HepG2 (cell line): ENCODE data around the gene CENPP. TPM values are rescaled to one million over a fixed set of nuclear protein-coding genes. Genes with fewer than 3 reads are reported as not detected.

ENCODE experiments used
- ATAC-seq: fragments of 200-7000 bp; cut with Tn5 transposase; 3 replicates; pipeline ENCODE4 v1.9.1; 2020; ENCODE audit warnings: mild to moderate bottlenecking, moderate library complexity
- BruUV-seq: library from RNA; stranded (reverse); fragments of 400-500 nt; replicated peaks from 2 replicates; lab custom pipeline; 2021; lab: Mats Ljungman, UMichigan
- CTCF ChIA-PET: fragments of 300-600 bp; formaldehyde crosslinking; extraction: SDS; loops from one replicate; lab custom pipeline; 2021; ENCODE audit warnings: low total read pairs, inconsistent platforms, low intra/inter-chr PET ratio; lab: Yijun Ruan, JAX
- POLR2A ChIA-PET: fragments of 350-600 bp; sonication (Branson Sonifier 250); formaldehyde crosslinking; loops from one replicate; lab custom pipeline; 2020; ENCODE audit warnings: antibody characterized with exemption, inconsistent platforms; lab: Yijun Ruan, JAX
- DNase-seq: peaks from one replicate; pipeline ENCODE4 v3.0.0-alpha.2; 2015; ENCODE audit warnings: low spot score
- FAIRE-seq: peaks from 3 replicates; lab custom pipeline; 2011; peaks lifted over from hg19 to GRCh38; lab: Jason Lieb, UNC
- H2AFZ ChIP-seq: one replicate; pipeline ENCODE4 v1.6.1; 2011; ENCODE audit warnings: low read length, inconsistent platforms
- H3K27ac ChIP-seq: fragments of 300-600 bp; 3 replicates; pipeline ENCODE4 v1.8.0; 2011; ENCODE audit warnings: mixed run types, mild to moderate bottlenecking, mixed read lengths, low read length, inconsistent platforms; ENCODE audit not compliant: insufficient read depth; ENCODE audit errors: extremely low read length
- H3K27me3 ChIP-seq, 2 experiments: fragments of 200-600 bp in 1 of 2; 2 replicates in 1 of 2; 3 replicates in 1 of 2; pipeline versions ENCODE4 v1.6.0 to v1.8.0; 2011; ENCODE audit warnings: low read length in 2 of 2, mild to moderate bottlenecking in 2 of 2, moderate library complexity in 2 of 2, inconsistent platforms in 1 of 2; ENCODE audit not compliant: insufficient read depth in 2 of 2, control insufficient read depth in 1 of 2
- H3K36me3 ChIP-seq, 2 experiments: fragments of 200-600 bp in 1 of 2; replicated peaks in 1 of 2; 2 replicates in 1 of 2; 3 replicates in 1 of 2; pipeline versions ENCODE4 v1.5.1 to v1.8.0; 2011; ENCODE audit warnings: low read length in 2 of 2, inconsistent platforms in 1 of 2; ENCODE audit not compliant: insufficient read depth in 2 of 2, control insufficient read depth in 1 of 2
- H3K4me1 ChIP-seq: 2 replicates; pipeline ENCODE4 v1.5.1; 2012; ENCODE audit warnings: low read length, inconsistent platforms; ENCODE audit not compliant: insufficient read depth
- H3K4me2 ChIP-seq: 2 replicates; pipeline ENCODE4 v1.6.0; 2011; ENCODE audit warnings: low read depth, low read length, inconsistent platforms
- H3K4me3 ChIP-seq, 3 experiments: fragments of 200-600 bp in 1 of 3; sonication (generic), shearing (Covaris generic) in 1 of 3; replicated peaks in 1 of 3; 2 replicates each; pipeline ENCODE4 v1.5.1; 2011 to 2016; ENCODE audit warnings: low read length in 3 of 3, inconsistent platforms in 2 of 3, low read depth in 2 of 3, mild to moderate bottlenecking in 2 of 3, control low read depth in 1 of 3, mixed read lengths in 1 of 3; ENCODE audit not compliant: insufficient read depth in 1 of 3
- H3K79me2 ChIP-seq: one replicate; pipeline ENCODE4 v1.6.1; 2011; ENCODE audit warnings: low read length, inconsistent platforms; ENCODE audit not compliant: insufficient read depth
- H3K9ac ChIP-seq: 2 replicates; pipeline ENCODE4 v1.6.0; 2011; ENCODE audit warnings: mild to moderate bottlenecking, low read depth, low read length, inconsistent platforms; ENCODE audit not compliant: insufficient read depth
- H3K9me3 ChIP-seq: 2 replicates; pipeline ENCODE4 v1.5.1; 2012; ENCODE audit warnings: mild to moderate bottlenecking, low read length
- H4K20me1 ChIP-seq: 2 replicates; pipeline ENCODE4 v1.6.0; 2011; ENCODE audit warnings: inconsistent platforms, mild to moderate bottlenecking, low read length, moderate library complexity; ENCODE audit not compliant: insufficient read depth
- ADNP ChIP-seq: sonication (generic); formaldehyde crosslinking; IDR thresholded peaks from 2 replicates; pipeline ENCODE4 v1.4.0; 2020; ENCODE audit warnings: missing genetic modification reagents
- CBX2 ChIP-seq, 2 experiments: fragments of 200-600 bp in 1 of 2; sonication (generic); formaldehyde crosslinking in 1 of 2; IDR thresholded peaks; 2 replicates each; pipeline versions ENCODE4 v1.7.0 to v1.8.1; 2018 to 2022; ENCODE audit warnings: low read depth in 2 of 2, low read length in 1 of 2, mild to moderate bottlenecking in 1 of 2, missing genetic modification reagents in 1 of 2
- FOXA1 ChIP-seq, 2 experiments: fragments of 450-650 bp in 1 of 2; sonication (generic) in 1 of 2; formaldehyde crosslinking in 1 of 2; IDR thresholded peaks; 2 replicates each; pipeline versions ENCODE4 v1.4.0 to v1.6.1; 2016 to 2020; ENCODE audit warnings: missing genetic modification reagents in 1 of 2
- HOXA5 ChIP-seq: sonication (generic); formaldehyde crosslinking; IDR thresholded peaks from 2 replicates; pipeline ENCODE4 v1.4.0; 2020; ENCODE audit warnings: missing genetic modification reagents
- NCOA1 ChIP-seq: sonication (generic); formaldehyde crosslinking; IDR thresholded peaks from 2 replicates; pipeline ENCODE4 v1.9.0; 2021; ENCODE audit warnings: missing genetic modification reagents
- NCOR1 ChIP-seq: fragments of 200-600 bp; sonication (generic); IDR thresholded peaks from 2 replicates; pipeline ENCODE4 v1.7.0; 2017; ENCODE audit warnings: antibody characterized with exemption, low read length, borderline replicate concordance
- SIN3A ChIP-seq: IDR thresholded peaks from 2 replicates; pipeline ENCODE4 v1.6.1; 2011; ENCODE audit warnings: low read depth, mild to moderate bottlenecking, control low read depth, low read length, borderline replicate concordance
- SMAD9 ChIP-seq: sonication (generic); formaldehyde crosslinking; IDR thresholded peaks from 2 replicates; pipeline ENCODE4 v1.5.1; 2020; ENCODE audit warnings: mild to moderate bottlenecking, missing genetic modification reagents
- SMARCE1 ChIP-seq: fragments of 450-650 bp; IDR thresholded peaks from 2 replicates; pipeline ENCODE4 v1.6.1; 2017; ENCODE audit warnings: borderline replicate concordance
- SMC3 ChIP-seq: IDR thresholded peaks from 2 replicates; pipeline ENCODE4 v1.6.1; 2011; ENCODE audit warnings: low read length, improper control_type of control experiment
- TGIF2 ChIP-seq: IDR thresholded peaks from 2 replicates; pipeline ENCODE4 v1.6.1; 2016; ENCODE audit warnings: control low read depth, missing compliant biosample characterization
- ZNF331 ChIP-seq: sonication (generic); formaldehyde crosslinking; IDR thresholded peaks from 2 replicates; pipeline ENCODE4 v1.4.0; 2020; ENCODE audit warnings: missing genetic modification reagents
- ZNF383 ChIP-seq: sonication (generic); formaldehyde crosslinking; IDR thresholded peaks from 2 replicates; pipeline ENCODE4 v1.4.0; 2020; ENCODE audit warnings: missing genetic modification reagents, mild to moderate bottlenecking, borderline replicate concordance
- ZNF431 ChIP-seq: sonication (generic); formaldehyde crosslinking; IDR thresholded peaks from 2 replicates; pipeline ENCODE4 v1.9.0; 2022; ENCODE audit warnings: missing genetic modification reagents, low read depth, mild to moderate bottlenecking, borderline replicate concordance
- ZNF556 ChIP-seq: sonication (generic); formaldehyde crosslinking; IDR thresholded peaks from 2 replicates; pipeline ENCODE4 v1.4.0; 2020; ENCODE audit warnings: mild to moderate bottlenecking, missing genetic modification reagents, borderline replicate concordance
- WGBS: methylation state at CpG from one replicate; pipeline ENCODE4 v1.1.6; 2017; ENCODE audit warnings: low lambda C conversion rate; 5-methylcytosine and 5-hydroxymethylcytosine counted together
- in situ Hi-C: cut with HindIII; loops from 2 replicates; pipeline ENCODE4 v1.10.0; 2017; ENCODE audit warnings: low pct_unique_long_range_greater_than_20kb; ENCODE audit not compliant: extremely low pct_ligation_motif_present
- intact Hi-C: fragments of 100-400 bp; cut with micrococcal nuclease; formaldehyde crosslinking; loops from one replicate; pipeline ENCODE4 v1.10.0; 2022; ENCODE audit not compliant: unreplicated experiment
- polyA plus RNA-seq, 8 experiments: library from polyadenylated mRNA; depleted of rRNA in 3 of 8; stranded (reverse) in 7 of 8; unstranded in 1 of 8; fragments of >200 nt; fragmentation: Illumina TruSeq in 4 of 8; extraction: Trizol in 4 of 8; gene quantifications; 2 replicates each; pipeline versions ENCODE4 v1.2.1 to v1.2.3, GENCODE V29; 2011 to 2016; ENCODE audit warnings: low read depth in 4 of 8, missing spikeins in 1 of 8, mixed read lengths in 1 of 8; ENCODE audit not compliant: insufficient read depth in 1 of 8
- total RNA-seq, 5 experiments: library from RNA; depleted of rRNA; stranded (reverse); fragments of >200 nt; fragmentation: Illumina TruSeq; extraction: Trizol; gene quantifications; 2 replicates each; pipeline ENCODE4 v1.2.3, GENCODE V29; 2016; ENCODE audit warnings: low read depth in 1 of 5
- TF ChIP-seq, protein P1 (sequence below): sonication (generic); formaldehyde crosslinking; conservative IDR thresholded peaks from 2 replicates; pipeline ENCODE4 v1.8.0; 2022; ENCODE audit warnings: low read depth, missing genetic modification reagents
- TF ChIP-seq, protein P2 (sequence below): sonication (generic); formaldehyde crosslinking; IDR thresholded peaks from 2 replicates; pipeline ENCODE4 v1.4.0; 2020; ENCODE audit warnings: missing genetic modification reagents
- TF ChIP-seq, protein P3 (sequence below): conservative IDR thresholded peaks from 2 replicates; pipeline ENCODE4 v1.6.1; 2018; ENCODE audit warnings: missing genetic modification reagents
- TF ChIP-seq, protein P4 (sequence below): sonication (generic); formaldehyde crosslinking; IDR thresholded peaks from 2 replicates; pipeline ENCODE4 v1.8.0; 2022; ENCODE audit warnings: low read depth, missing genetic modification reagents

CENPP gene
- total and polyA plus RNA-seq, 2 of the 13 experiments (the other 11 are each of a cell fraction or from before 2014, with no cell fraction given): 2.0 to 11.4 TPM

DNA sequence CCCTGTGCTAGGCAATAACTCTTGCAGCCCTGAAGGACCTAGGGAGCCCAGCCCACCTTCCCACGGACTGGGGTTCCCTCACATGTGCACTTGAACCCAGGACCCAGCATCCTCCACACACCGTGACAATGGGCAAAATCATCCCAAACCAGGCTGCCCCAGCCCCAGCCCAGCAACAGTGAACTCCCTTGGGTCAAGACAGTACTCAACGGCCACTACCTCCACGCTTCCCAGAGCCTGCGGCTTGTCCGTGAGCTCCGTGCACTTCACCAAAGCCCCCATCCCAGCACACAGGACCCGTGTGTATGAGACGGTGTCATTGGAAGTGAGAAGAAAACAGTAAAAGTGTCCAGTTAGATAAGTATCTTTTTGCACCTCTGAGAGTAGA, 288.4 kb downstream of the CENPP start:
- no peaks in the 10 kb centered on the region for H3K79me2 ChIP-seq
- WGBS: 99% methylated on average over 7 of the region's 9 CpGs
- no peak overlapping the region for H3K4me2 ChIP-seq
- POLR2A ChIA-PET: no interaction called here
- no peak for DNase-seq
- no peak overlapping the region for H3K4me3 ChIP-seq
- in situ Hi-C loops: no loop called here
- H3K36me3 ChIP-seq: peaks cover 2 to 23% of the 10 kb centered on the region in 2 experiments; a peak in 4 of 5 replicates
- H3K9me3 ChIP-seq: no peaks in the 10 kb centered on the region
- TF ChIP-seq HOXA5 (CRISPR knock-in tag) (no peak), NCOR1 (no peak), ZNF383 (CRISPR knock-in tag) (no peak), SMAD9 (CRISPR knock-in tag) (no peak), ZNF431 (CRISPR knock-in tag) (no peak), FOXA1 (IDR thresholded peaks at IDR 0.05) (no peak), FOXA1 (CRISPR knock-in tag; IDR thresholded peaks at IDR 0.05) (no peak), ZNF331 (CRISPR knock-in tag) (no peak), TGIF2 (CRISPR knock-in tag) (no peak), ZNF556 (CRISPR knock-in tag) (no peak), SIN3A (no peak), CBX2 (IDR thresholded peaks at IDR 0.05; ENCODE audit: low read depth, low read length) (no peak), CBX2 (CRISPR knock-in tag; IDR thresholded peaks at IDR 0.05; ENCODE audit: low read depth) (no peak), SMARCE1 (no peak), SMC3 (no peak), ADNP (no peak), NCOA1 (CRISPR knock-in tag) (no peak)
- TF ChIP-seq, protein P1, sequence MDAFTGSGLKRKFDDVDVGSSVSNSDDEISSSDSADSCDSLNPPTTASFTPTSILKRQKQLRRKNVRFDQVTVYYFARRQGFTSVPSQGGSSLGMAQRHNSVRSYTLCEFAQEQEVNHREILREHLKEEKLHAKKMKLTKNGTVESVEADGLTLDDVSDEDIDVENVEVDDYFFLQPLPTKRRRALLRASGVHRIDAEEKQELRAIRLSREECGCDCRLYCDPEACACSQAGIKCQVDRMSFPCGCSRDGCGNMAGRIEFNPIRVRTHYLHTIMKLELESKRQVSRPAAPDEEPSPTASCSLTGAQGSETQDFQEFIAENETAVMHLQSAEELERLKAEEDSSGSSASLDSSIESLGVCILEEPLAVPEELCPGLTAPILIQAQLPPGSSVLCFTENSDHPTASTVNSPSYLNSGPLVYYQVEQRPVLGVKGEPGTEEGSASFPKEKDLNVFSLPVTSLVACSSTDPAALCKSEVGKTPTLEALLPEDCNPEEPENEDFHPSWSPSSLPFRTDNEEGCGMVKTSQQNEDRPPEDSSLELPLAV (CRISPR knock-in tag): no peak
- TF ChIP-seq, protein P2, sequence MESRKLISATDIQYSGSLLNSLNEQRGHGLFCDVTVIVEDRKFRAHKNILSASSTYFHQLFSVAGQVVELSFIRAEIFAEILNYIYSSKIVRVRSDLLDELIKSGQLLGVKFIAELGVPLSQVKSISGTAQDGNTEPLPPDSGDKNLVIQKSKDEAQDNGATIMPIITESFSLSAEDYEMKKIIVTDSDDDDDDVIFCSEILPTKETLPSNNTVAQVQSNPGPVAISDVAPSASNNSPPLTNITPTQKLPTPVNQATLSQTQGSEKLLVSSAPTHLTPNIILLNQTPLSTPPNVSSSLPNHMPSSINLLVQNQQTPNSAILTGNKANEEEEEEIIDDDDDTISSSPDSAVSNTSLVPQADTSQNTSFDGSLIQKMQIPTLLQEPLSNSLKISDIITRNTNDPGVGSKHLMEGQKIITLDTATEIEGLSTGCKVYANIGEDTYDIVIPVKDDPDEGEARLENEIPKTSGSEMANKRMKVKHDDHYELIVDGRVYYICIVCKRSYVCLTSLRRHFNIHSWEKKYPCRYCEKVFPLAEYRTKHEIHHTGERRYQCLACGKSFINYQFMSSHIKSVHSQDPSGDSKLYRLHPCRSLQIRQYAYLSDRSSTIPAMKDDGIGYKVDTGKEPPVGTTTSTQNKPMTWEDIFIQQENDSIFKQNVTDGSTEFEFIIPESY (CRISPR knock-in tag): no peak
- TF ChIP-seq, protein P3, sequence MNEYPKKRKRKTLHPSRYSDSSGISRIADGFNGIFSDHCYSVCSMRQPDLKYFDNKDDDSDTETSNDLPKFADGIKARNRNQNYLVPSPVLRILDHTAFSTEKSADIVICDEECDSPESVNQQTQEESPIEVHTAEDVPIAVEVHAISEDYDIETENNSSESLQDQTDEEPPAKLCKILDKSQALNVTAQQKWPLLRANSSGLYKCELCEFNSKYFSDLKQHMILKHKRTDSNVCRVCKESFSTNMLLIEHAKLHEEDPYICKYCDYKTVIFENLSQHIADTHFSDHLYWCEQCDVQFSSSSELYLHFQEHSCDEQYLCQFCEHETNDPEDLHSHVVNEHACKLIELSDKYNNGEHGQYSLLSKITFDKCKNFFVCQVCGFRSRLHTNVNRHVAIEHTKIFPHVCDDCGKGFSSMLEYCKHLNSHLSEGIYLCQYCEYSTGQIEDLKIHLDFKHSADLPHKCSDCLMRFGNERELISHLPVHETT: no peak
- TF ChIP-seq, protein P4, sequence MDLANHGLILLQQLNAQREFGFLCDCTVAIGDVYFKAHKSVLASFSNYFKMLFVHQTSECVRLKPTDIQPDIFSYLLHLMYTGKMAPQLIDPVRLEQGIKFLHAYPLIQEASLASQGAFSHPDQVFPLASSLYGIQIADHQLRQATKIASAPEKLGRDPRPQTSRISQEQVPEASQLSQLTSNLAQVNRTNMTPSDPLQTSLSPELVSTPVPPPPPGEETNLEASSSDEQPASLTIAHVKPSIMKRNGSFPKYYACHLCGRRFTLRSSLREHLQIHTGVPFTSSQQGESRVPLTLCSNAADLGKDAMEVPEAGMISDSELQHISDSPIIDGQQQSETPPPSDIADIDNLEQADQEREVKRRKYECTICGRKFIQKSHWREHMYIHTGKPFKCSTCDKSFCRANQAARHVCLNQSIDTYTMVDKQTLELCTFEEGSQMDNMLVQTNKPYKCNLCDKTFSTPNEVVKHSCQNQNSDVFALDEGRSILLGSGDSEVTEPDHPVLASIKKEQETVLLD (CRISPR knock-in tag): no peak
- TF ChIP-seq, all 625 proteins: peak for 0
- FAIRE-seq: no peak
- Histone ChIP-seq H3K27ac (no peak overlapping the region), H2AFZ (no peak overlapping the region), H3K9ac (no peak overlapping the region), H3K4me1 (peaks cover 55% of the 10 kb centered on the region), H4K20me1 (no peaks in the 10 kb centered on the region), H3K27me3 (no peaks in the 10 kb centered on the region)
- CTCF ChIA-PET: no interaction called here
- ATAC-seq: no peak
- intact Hi-C loops: no loop called here
- no TSS peak for BruUV-seq
